HG02943 (cell line): ENCODE measurements around the gene POLN.
"Not testable (repeated sequence)": the region's sequence is repeated elsewhere in the genome, so short reads cannot be mapped to it uniquely, and the experiment has no call there.

Experiments
- ATAC-seq: cut with Tn5 transposase; IDR thresholded peaks from one replicate; pipeline ENCODE4 v1.9.1; 2021; ENCODE audit warnings: mild to moderate bottlenecking, low read depth, moderate library complexity; ENCODE audit not compliant: unreplicated experiment

The POLN gene

DNA sequence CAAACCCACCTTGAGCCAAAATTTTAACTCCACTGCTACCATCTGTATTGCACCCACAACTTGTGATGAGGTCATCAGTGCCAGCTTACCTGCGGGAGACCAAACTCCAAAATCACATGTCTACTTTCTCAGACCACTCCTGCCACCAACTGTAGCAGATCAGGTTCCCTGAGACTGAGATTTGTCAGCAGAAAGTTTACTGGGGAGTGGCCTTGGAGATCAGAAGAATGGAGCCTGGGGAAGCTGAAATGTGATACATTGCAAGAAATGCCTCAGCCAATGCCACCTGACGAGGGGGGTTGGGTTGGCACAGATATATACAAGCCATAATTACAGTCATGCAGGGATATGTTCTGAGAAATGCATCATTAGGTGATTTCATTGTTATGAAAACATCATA, 19.1 kb downstream of the POLN start:
- ATAC-seq = no peak

- ATAC-seq = not testable (repeated sequence)
Measured at GRCh38 chr4:2221378-2221777, 20.5 kb downstream of the POLN start.

GRCh38 chr4:2220016-2220630, 21.8 kb downstream of the POLN start:
- no peak for ATAC-seq

- no peak for ATAC-seq
Measured at GRCh38 chr4:2219233-2219760, 22.6 kb downstream of the POLN start.

DNA sequence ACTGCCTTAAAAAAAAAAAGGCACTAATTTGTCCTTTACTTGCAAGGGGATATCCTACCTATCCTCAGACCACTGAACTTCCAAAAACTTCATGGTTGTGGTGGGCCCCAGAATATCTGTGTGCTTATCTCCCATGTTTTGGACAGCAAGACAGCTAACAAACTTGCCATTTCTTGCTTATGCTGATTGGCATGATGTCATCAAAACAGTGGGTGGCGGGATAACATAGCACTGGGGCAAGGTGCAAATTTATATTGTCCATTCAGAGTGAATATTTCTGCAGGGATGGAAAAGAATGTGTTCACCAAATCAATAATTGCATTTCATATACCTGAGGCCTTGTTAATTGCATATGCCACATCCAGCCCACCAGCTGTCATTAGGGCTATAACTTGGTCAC, 23.5 kb downstream of the POLN start:
- ATAC-seq = no peak

GRCh38 chr4:2217726-2218125, 24.2 kb downstream of the POLN start:
- no peak for ATAC-seq

DNA sequence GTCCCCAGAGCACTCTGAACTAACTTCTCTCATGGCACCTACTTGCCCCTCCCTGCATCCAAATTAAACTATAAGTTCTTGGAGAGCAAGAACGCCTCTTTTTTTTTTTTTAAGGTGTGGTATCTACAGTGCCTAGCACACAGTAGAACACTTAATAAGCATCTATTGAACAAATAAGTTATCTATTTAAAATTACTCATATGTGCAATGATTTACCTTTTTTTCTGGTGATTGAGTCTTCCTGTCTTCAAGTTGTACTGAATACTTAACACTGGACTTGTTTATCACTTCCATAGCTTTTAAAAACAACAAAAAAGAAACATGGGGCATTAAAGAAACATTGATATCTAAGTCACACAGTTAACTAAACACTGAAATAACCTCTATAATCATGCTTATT, 29.1 kb downstream of the POLN start:
- no peak for ATAC-seq

- not testable (repeated sequence) for ATAC-seq
Measured at GRCh38 chr4:2202789-2203188, 39.1 kb downstream of the POLN start.

GRCh38 chr4:2194496-2194895, 47.4 kb downstream of the POLN start:
- ATAC-seq = no peak

DNA sequence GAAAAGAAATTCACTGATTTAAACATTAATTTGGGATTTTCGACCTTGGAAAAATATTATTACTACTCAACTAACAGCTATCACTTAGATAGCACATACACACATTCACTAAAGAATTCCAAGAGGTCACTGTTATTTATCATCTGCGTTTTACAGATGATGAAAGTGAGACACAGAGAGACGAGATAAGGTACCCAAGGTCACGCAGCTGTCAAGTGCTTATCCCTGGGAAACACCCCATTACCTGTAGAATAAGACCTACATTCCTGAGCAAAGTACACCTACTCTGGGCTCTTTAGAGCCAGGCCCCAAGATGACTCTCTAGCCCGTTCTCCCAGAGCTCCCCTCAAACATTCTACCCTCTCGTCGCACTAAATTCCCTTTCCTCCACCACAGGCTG, 48.6 kb downstream of the POLN start:
- ATAC-seq = no peak

- no peak for ATAC-seq
Measured at GRCh38 chr4:2186865-2187172, 55.1 kb downstream of the POLN start.

GRCh38 chr4:2186133-2186864, 55.6 kb downstream of the POLN start:
- no peak for ATAC-seq

DNA sequence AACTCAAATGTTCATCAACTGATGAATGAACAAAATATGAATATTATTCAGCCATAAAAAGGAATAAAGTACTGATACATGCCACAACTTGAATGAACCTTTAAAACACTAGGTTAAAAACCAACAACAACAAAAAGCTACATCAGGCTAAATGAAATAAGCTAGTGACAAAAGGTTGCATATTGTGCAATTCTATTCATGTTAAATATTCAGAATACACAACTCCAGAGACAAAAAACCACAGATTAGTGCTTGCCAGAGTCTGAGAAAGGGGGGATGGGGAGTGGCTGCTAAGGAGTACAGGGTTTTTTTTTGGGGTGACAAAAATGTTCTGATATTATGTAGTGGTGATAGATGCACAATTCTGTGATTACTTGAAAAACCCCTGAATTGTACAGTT, 58.5 kb downstream of the POLN start:
- no peak for ATAC-seq

DNA sequence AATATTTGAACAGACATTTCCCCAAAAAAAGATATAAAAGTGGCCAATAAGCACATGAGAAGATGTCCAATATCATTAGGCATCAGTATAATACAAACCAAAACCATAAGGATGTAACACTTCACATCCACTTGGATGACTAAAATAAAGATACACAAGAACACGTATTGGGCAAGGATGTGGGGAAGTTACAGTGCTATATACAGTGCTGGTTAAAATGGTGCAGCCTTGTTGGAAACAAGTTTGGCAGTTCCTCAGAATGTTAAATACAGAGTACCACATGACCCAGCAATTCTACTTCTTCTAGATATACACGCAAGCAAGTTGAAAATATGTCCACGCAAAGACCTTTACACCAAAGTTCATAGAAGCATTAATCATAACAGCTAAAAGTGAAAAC, 58.9 kb downstream of the POLN start:
- ATAC-seq = no peak

- ATAC-seq = no peak
Measured at GRCh38 chr4:2180410-2180809, 61.5 kb downstream of the POLN start.

- ATAC-seq = no peak
Measured at GRCh38 chr4:2179717-2180116, 62.2 kb downstream of the POLN start.

DNA sequence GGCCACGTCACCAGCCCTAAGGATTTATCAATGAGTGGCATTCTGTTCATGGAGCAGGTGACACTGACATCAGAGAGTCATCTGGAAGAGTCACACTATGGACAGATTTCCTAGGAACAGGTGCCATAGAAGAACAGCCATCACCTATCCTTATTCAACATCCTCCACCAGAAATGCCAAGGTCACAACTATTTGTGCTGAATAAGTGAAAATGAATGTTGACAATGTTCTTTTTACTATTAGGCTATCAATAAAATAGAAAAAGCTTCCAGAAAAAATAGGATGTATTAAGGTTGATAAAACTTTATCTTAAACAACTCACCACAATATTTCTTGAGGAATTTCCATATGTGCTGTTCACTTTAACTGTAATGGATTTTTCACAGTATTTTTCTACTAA, 62.9 kb downstream of the POLN start:
- ATAC-seq = no peak

DNA sequence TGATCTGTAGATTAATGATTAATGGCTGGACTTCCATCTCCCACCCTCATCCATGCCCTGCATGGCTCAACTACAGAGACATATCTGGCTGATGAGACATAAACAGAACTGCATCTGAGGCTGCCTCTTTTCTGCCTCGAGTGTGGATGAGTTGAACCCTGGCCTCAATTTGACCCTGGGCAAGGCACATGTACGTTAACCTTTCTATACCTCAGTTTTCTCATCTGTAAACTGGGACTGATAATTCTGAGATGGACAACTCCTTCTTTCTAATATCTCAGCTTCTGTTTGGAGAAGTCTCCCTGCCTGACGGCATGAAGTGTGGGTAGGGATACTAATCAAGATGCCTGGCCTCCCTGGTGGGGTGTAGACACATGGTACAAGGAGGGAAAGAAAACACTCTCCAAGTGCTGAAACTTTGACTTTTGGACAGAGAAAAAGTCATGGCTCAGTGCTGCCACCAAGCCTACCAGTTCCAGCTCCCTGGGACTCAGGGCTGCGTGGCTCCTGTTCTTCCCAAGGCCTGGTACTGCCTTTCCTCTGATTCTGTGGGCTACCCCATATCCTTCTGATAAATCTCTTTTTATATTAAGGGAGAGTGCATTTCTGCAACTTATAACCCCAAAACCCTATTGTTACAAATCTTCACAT, 64.4 kb downstream of the POLN start:
- ATAC-seq = no peak

GRCh38 chr4:2175990-2176698, 65.8 kb downstream of the POLN start:
- ATAC-seq = no peak

DNA sequence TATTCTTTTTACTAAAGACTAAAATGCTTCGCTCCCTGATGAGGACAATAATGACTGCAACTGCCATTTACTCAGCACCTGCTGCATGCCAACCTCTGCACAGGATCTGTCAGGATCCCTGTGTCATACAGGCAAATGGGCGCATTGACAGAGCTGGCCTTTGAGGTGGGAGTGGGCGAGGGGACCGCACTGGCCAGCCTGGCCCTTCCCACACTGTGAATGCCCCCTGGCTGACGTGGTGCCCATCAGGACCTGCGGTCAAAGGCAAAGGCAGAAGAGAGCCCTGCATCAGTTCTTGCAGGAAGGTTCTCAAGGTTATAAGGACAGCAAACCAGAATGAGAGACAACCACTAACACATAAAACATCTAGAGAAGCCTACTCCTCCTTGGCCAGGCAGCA, 67.9 kb downstream of the POLN start:
- no peak for ATAC-seq

DNA sequence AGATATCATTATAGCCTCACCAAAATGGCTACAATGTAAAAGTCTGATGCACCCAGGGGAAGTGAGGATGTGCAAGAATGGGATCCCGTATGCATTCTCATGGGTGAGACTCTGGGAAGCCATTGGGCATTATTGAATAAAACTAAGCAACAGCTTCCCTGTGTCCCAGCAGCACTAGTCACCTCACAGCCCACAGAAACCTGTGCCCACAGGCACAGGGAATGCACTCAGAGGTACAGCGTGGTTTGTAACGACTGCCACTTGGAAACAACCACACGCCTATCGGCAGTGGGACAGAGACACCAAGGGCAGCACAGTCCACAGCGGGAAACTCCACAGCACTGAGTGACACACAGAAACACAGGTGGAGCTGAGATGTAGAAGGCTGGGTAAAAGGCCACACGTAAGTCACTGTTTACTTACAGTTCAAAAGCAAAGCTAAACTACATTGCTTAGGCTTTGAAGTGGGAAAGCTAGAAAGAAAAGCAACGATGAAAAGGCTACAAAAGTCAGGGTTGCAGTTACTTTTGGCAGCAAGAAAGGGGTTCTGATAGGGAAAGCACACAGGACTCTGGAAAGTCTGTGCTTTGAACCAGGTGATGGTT, 69.2 kb downstream of the POLN start:
- no peak for ATAC-seq
